GM12878 (cell line): ENCODE measurements around the gene FUBP1. TPM values are rescaled to one million over a fixed set of nuclear protein-coding genes. Genes with fewer than 3 reads are reported as not detected.
"Not testable (repeated sequence)": the region's sequence is repeated elsewhere in the genome, so short reads cannot be mapped to it uniquely, and the experiment has no call there.

Experiments used
- ATAC-seq: fragments of 200-7000 bp; cut with Tn5 transposase; 3 replicates; pipeline ENCODE4 v1.9.1; 2020; ENCODE audit warnings: mild to moderate bottlenecking, moderate library complexity
- BruUV-seq: library from RNA; stranded (reverse); fragments of 400-500 nt; replicated peaks from 2 replicates; lab custom pipeline; 2021; lab: Mats Ljungman, UMichigan
- CTCF ChIA-PET: fragments of 300-600 bp; sonication (Branson Sonifier 250); formaldehyde crosslinking; extraction: SDS; loops from one replicate; lab custom pipeline; 2021; ENCODE audit warnings: inconsistent platforms; lab: Yijun Ruan, JAX
- POLR2A ChIA-PET: fragments of 350-600 bp; formaldehyde crosslinking; extraction: SDS; loops from one replicate; lab custom pipeline; 2021; ENCODE audit warnings: inconsistent platforms; lab: Charles Lee
- RAD21 ChIA-PET: fragments of 300-600 bp; sonication (Branson Sonifier 250); formaldehyde crosslinking; loops from one replicate; lab custom pipeline; 2023; ENCODE audit warnings: antibody characterized with exemption; ENCODE audit not compliant: unreplicated experiment; lab: Charles Lee
- SMC1A ChIA-PET: fragments of 300-600 bp; sonication (Branson Sonifier 250); formaldehyde crosslinking; loops from one replicate; lab custom pipeline; 2023; ENCODE audit not compliant: unreplicated experiment, uncharacterized antibody; lab: Charles Lee
- DNase-seq: peaks from one replicate; pipeline ENCODE4 v3.0.0-alpha.2; 2011; ENCODE audit warnings: low read depth, low spot score
- FAIRE-seq: peaks from 3 replicates; lab custom pipeline; 2011; peaks lifted over from hg19 to GRCh38; lab: Jason Lieb, UNC
- H2AFZ ChIP-seq: 2 replicates; pipeline ENCODE4 v1.6.0; 2011; ENCODE audit warnings: low read depth, low read length, control low read depth; ENCODE audit not compliant: control insufficient read depth
- H3K27ac ChIP-seq: 2 replicates; pipeline ENCODE4 v1.5.1; 2011; ENCODE audit warnings: control low read depth; ENCODE audit not compliant: control insufficient read depth, insufficient read depth
- H3K27me3 ChIP-seq, 2 experiments: replicated peaks in 1 of 2; 2 replicates each; pipeline versions ENCODE4 v1.6.0 to v1.6.1; 2011; ENCODE audit warnings: low read length in 1 of 2; ENCODE audit not compliant: control insufficient read depth in 2 of 2, insufficient read depth in 2 of 2
- H3K36me3 ChIP-seq, 2 experiments: 2 replicates each; pipeline ENCODE4 v1.5.1; 2011; ENCODE audit warnings: low read length in 1 of 2; ENCODE audit not compliant: control insufficient read depth in 2 of 2, insufficient read depth in 2 of 2
- H3K4me1 ChIP-seq: 2 replicates; pipeline ENCODE4 v1.6.1; 2011; ENCODE audit warnings: mild to moderate bottlenecking, low read length, moderate library complexity, mixed read lengths; ENCODE audit not compliant: control insufficient read depth, insufficient read depth
- H3K4me2 ChIP-seq: 2 replicates; pipeline ENCODE4 v1.6.0; 2011; ENCODE audit warnings: control low read depth; ENCODE audit not compliant: control insufficient read depth, insufficient read depth
- H3K4me3 ChIP-seq: fragments of 200-600 bp; sonication (generic); 2 replicates; pipeline ENCODE4 v1.5.1; 2016
- H3K79me2 ChIP-seq: 2 replicates; pipeline ENCODE4 v1.6.0; 2011; ENCODE audit warnings: low read length; ENCODE audit not compliant: control insufficient read depth, insufficient read depth
- H3K9ac ChIP-seq: 2 replicates; pipeline ENCODE4 v1.8.0; 2011; ENCODE audit warnings: low read length, control low read depth, mixed read lengths; ENCODE audit not compliant: control insufficient read depth, insufficient read depth
- H3K9me3 ChIP-seq: replicated peaks from 3 replicates; pipeline ENCODE4 v1.5.1; 2011; ENCODE audit warnings: mild to moderate bottlenecking, low read length; ENCODE audit not compliant: control insufficient read depth, insufficient read depth
- H4K20me1 ChIP-seq: 2 replicates; pipeline ENCODE4 v1.6.0; 2011; ENCODE audit not compliant: control insufficient read depth, insufficient read depth
- CHD1 ChIP-seq: IDR thresholded peaks from 2 replicates; pipeline ENCODE4 v1.6.1; 2012; ENCODE audit warnings: low read depth, low read length, improper control_type of control experiment
- GABPA ChIP-seq: IDR thresholded peaks from 2 replicates; pipeline ENCODE4 v1.6.1; 2014; ENCODE audit warnings: antibody characterized with exemption, low read depth, mild to moderate bottlenecking, inconsistent platforms
- WGBS: methylation state at CpG from one replicate; pipeline ENCODE4 v1.1.6; 2016; ENCODE audit warnings: low lambda C conversion rate; ENCODE audit not compliant: insufficient replicate concordance, insufficient coverage; ENCODE audit errors: missing lambda C conversion rate; 5-methylcytosine and 5-hydroxymethylcytosine counted together
- in situ Hi-C: fragments of 300-500 bp; cut with MboI; formaldehyde crosslinking; loops from 9 replicates; pipeline ENCODE4 v1.14.3; 2018; ENCODE audit warnings: mixed read lengths
- intact Hi-C: fragments of 100-400 bp; cut with micrococcal nuclease; formaldehyde crosslinking; loops from one replicate; pipeline ENCODE4 v1.14.2; 2022; ENCODE audit not compliant: unreplicated experiment
- polyA plus RNA-seq, 11 experiments: library from polyadenylated mRNA; depleted of rRNA in 4 of 11; unstranded in 6 of 11; stranded (reverse) in 5 of 11; fragments of >200 nt; fragmentation: Nextera tagmentation in 4 of 11; fragmentation: Illumina TruSeq in 1 of 11; extraction: Ambion mirVana in 4 of 11; extraction: Trizol in 1 of 11; gene quantifications; 1 replicate in 1 of 11; 2 replicates in 10 of 11; pipeline versions ENCODE4 v1.2.1 to v1.2.3, GENCODE V29; 2011 to 2016; ENCODE audit warnings: inconsistent platforms in 2 of 11, missing spikeins in 2 of 11, low read depth in 1 of 11
- total RNA-seq, 4 experiments: library from RNA; depleted of rRNA in 3 of 4; stranded (reverse); fragments of >200 nt in 3 of 4; fragmentation: Illumina TruSeq in 1 of 4; extraction: Trizol in 1 of 4; gene quantifications; 2 replicates each; pipeline versions ENCODE4 v1.2.1 to v1.2.3, GENCODE V29; 2013 to 2021

The FUBP1 gene
- total and polyA plus RNA-seq, 10 of the 15 experiments (the other 5 are each of a cell fraction or from before 2014, with no cell fraction given) = 110 to 343 (median 191) TPM

GRCh38 chr1:77925518-77925917 is 53.4 kb downstream of the FUBP1 start:
- BruUV-seq = no TSS peak

GRCh38 chr1:77918918-77919317 is 60.0 kb downstream of the FUBP1 start:
- H4K20me1 ChIP-seq, H3K79me2 ChIP-seq, H3K4me3 ChIP-seq, H3K36me3 ChIP-seq, H3K4me2 ChIP-seq, H3K9me3 ChIP-seq, POLR2A ChIA-PET, BruUV-seq, ATAC-seq, H3K27me3 ChIP-seq, H3K4me1 ChIP-seq, DNase-seq, intact Hi-C loops, H2AFZ ChIP-seq, RAD21 ChIA-PET, FAIRE-seq, H3K27ac ChIP-seq, CTCF ChIA-PET, H3K9ac ChIP-seq, in situ Hi-C loops: not testable (repeated sequence)
- SMC1A ChIA-PET = interaction anchor here (0.5 kb wide), 1 partner anchor 244 kb away, joined by 3 read pairs; no protein-coding TSS in a partner anchor
- 72% methylated on average over 5 of the region's 5 CpGs for WGBS

More at GRCh38 chr1:77925518-77925917, 53.4 kb downstream of the FUBP1 start:
- no peak for ATAC-seq
- TF ChIP-seq CHD1 = no peak
- TF ChIP-seq GABPA = no peak
- TF ChIP-seq, all 136 proteins: peak for 0
- H3K9ac ChIP-seq = no peak overlapping the region
- no peak overlapping the region for H3K4me2 ChIP-seq
- H3K27ac ChIP-seq = no peak overlapping the region
- H3K79me2 ChIP-seq = peaks cover 3% of the 10 kb centered on the region
- intact Hi-C loops (no loop called here), in situ Hi-C loops (no loop called here)
- 92% methylated on average over 1 of the region's 1 CpG for WGBS
- no peaks in the 10 kb centered on the region for H3K9me3 ChIP-seq
- no peaks in the 10 kb centered on the region for H4K20me1 ChIP-seq
- H2AFZ ChIP-seq = no peak overlapping the region
- no peak for DNase-seq
- CTCF ChIA-PET = interaction anchor here (0.6 to 2.0 kb wide), 2 partner anchors 41 to 189 kb away, joined by 3 to 6 read pairs; no protein-coding TSS in a partner anchor
- RAD21 ChIA-PET = interaction anchor here (1.7 kb wide), 1 partner anchor 39 kb away, joined by 3 read pairs; no protein-coding TSS in a partner anchor
- FAIRE-seq = no peak
- H3K27me3 ChIP-seq = no peaks in the 10 kb centered on the region
- POLR2A ChIA-PET = no interaction called here
- no peaks in the 10 kb centered on the region for H3K36me3 ChIP-seq
- H3K4me1 ChIP-seq = peaks cover 4% of the 10 kb centered on the region; the same call in 1 of the 2 replicates
- no peak overlapping the region for H3K4me3 ChIP-seq
- SMC1A ChIA-PET = interaction anchor here (1.2 to 1.3 kb wide), 2 partner anchors 18 to 165 kb away, joined by 3 read pairs; no protein-coding TSS in a partner anchor
